NB4 (cell line): ENCODE data around the gene NR3C2.

Experiments used
- DNase-seq: peaks from one replicate; pipeline ENCODE4 v3.0.0; 2010; ENCODE audit warnings: low read depth
- H3K4me3 ChIP-seq: one replicate; pipeline ENCODE4 v1.5.1; 2011; ENCODE audit warnings: mild to moderate bottlenecking, low read depth, low read length, moderate library complexity
- MYC ChIP-seq: IDR thresholded peaks from 2 replicates; pipeline ENCODE4 v1.6.1; 2011; ENCODE audit warnings: low read depth, low read length
- POLR2A ChIP-seq: IDR thresholded peaks from 2 replicates; pipeline ENCODE4 v1.6.1; 2011; ENCODE audit warnings: mild to moderate bottlenecking; ENCODE audit not compliant: insufficient read length; ENCODE audit errors: extremely low read depth
- TF ChIP-seq, protein P1 (sequence below): IDR thresholded peaks from one replicate; pipeline ENCODE4 v1.5.1; 2012; ENCODE audit warnings: low read depth, low read length
- TF ChIP-seq, protein P2 (sequence below): IDR thresholded peaks from 2 replicates; pipeline ENCODE4 v1.6.1; 2011; ENCODE audit warnings: low read depth, low read length

Gene NR3C2

DNA sequence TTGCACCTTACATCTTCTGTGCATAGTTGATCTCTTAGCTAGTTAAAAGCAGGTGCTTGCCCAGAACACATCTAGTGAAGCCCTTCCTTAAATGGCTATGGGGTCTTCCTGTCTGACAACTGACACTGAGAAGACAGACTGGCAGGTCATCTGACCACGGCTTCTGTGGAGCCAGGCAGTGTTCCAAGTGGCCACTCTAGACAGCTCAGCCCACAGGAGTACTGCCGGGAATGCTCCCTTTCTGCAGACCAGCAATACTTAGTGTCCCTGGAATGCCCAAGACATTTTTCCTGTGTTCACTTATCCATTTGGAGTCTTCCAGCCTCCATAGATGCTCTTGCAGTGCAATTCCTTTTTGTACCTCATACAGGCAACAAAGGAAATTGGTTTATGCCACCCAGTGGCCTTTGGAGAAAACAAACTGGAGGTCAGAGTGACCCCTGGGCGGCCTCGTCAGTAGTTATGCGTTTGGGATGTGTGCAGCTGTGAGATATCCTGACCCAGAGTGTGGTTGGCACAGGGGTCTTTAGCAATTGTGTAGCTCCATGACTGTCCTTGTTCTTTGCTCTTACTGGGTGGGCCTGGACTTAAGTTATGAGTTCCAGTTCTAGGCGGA is 374.8 kb downstream of the NR3C2 start:
- no peak overlapping the region for H3K4me3 ChIP-seq
- TF ChIP-seq MYC, result no peak
- DNase-seq, result no peak

DNA sequence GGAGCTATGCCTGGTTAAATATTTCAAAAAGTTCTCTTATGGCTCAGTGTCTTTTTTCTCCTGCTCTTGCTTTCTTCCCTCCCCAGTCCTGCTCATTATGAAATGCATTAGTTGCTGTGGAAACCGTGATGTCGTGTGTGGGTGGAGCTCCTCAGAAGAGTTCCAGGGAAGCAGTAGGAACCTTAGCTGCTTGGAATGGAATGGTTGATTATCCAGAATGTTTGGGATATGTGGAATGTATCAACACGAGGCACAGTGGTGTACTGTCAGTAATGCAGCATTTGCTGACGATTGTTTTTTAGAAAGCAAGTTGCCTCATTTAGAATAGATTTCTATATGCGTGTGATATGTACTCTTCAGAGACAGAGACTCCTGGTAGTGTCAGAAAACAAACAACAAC is 377.1 kb downstream of the NR3C2 start:
- DNase-seq, result no peak

DNA sequence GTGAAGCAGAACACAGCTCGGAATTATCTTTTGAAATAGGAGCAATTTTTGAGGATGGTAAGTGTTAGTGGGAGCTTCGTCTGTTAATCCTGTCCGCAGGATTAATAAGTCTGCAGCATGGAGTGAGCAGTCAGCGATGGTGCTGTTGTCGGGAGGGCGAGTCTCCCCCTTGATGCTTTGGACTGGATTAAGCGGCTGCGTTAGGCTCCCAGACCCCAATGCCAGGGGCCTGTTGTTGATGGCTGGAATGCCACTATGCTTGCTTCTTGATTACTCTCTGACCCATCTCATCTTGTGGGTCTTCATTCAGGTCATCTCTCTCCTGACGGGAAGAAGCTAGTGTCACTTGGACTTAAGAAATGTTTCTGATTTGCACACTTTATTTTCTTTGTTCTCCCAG is 377.8 kb downstream of the NR3C2 start:
- no peak overlapping the region for H3K4me3 ChIP-seq
- no peak for DNase-seq
- TF ChIP-seq MYC (no peak), POLR2A (no peak)
- TF ChIP-seq, protein P1, sequence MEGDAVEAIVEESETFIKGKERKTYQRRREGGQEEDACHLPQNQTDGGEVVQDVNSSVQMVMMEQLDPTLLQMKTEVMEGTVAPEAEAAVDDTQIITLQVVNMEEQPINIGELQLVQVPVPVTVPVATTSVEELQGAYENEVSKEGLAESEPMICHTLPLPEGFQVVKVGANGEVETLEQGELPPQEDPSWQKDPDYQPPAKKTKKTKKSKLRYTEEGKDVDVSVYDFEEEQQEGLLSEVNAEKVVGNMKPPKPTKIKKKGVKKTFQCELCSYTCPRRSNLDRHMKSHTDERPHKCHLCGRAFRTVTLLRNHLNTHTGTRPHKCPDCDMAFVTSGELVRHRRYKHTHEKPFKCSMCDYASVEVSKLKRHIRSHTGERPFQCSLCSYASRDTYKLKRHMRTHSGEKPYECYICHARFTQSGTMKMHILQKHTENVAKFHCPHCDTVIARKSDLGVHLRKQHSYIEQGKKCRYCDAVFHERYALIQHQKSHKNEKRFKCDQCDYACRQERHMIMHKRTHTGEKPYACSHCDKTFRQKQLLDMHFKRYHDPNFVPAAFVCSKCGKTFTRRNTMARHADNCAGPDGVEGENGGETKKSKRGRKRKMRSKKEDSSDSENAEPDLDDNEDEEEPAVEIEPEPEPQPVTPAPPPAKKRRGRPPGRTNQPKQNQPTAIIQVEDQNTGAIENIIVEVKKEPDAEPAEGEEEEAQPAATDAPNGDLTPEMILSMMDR, result no peak
- TF ChIP-seq, protein P2, sequence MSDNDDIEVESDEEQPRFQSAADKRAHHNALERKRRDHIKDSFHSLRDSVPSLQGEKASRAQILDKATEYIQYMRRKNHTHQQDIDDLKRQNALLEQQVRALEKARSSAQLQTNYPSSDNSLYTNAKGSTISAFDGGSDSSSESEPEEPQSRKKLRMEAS, result no peak

More for the DNA sequence above, 377.1 kb downstream of the NR3C2 start:
- H3K4me3 ChIP-seq, result no peak overlapping the region
- TF ChIP-seq MYC (no peak), POLR2A (no peak)
- TF ChIP-seq, protein P1, result no peak
- TF ChIP-seq, protein P2, result no peak

DNA sequence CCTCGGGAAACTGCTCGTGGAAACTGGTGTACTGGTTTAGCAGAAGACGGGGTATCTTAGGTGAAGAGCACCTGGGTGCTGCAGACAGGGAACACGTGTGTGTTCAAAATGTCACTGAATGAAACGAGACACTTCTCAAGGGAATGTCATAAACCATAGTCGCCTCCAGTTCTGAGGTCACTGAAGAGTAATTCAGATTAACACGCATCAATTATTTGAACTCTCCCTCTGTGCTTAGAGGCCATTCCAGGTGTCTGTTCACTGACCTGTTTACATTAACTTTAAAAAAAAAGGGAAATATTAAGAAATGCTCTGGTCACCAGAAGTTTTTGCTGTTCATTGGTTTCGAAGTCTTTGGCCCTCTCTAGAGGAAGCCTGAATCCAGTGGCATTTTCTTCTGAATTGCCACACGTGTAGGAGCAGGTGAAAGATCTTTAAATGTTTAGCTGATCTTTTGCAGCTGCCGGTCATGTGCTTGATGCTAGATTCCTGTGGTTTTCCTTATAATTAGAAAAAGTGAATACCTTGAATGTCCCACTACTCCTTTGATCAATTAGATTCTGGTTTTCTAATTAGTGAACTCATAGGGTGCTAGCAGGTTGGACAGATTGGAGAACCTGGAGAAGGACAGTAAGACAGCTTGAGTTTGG is 379.8 kb downstream of the NR3C2 start:
- TF ChIP-seq POLR2A (no peak), MYC (no peak)
- TF ChIP-seq, protein P2, result no peak
- TF ChIP-seq, protein P1, result no peak
- no peak overlapping the region for H3K4me3 ChIP-seq
- DNase-seq, result no peak

DNA sequence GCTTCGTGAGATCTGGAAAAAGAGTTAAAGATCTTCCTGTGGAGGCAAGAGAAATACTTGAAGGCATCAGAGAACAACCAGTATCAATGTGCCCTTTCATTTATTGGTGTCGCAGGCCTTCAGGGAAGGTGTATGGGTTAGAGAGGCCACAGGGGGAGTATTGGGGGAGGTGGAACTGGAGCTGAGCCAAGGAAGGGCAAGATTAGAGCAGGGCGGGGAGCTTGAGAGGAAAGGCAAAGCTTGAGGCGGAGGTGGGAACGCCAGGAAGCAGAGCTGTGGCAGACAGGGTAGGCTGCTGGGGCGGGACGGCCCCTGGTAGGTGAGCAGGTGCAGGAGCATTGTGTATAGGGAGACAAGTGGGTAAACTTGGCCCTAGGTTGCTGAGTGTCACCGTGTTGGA is 380.4 kb downstream of the NR3C2 start:
- H3K4me3 ChIP-seq, result no peak overlapping the region
- no peak for DNase-seq
- TF ChIP-seq, protein P2, result no peak
- no peak for TF ChIP-seq MYC
- TF ChIP-seq POLR2A, result no peak
- TF ChIP-seq, protein P1, result no peak

DNA sequence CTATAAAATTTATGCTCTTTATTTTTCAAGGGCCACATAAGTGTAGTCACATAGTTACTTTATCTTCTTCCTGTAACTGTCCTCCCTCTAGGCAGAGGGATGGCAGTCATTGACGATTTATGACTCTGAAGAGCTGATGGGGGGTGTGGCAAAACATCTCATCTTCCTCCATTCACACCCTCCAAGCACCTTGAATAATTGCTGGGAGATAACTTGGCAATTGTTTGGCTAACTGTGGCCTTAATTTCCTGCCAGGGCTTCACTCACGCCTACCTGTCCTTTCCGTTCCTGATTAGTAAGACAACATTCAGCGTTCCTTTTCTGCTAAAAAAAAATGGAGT is 381.1 kb downstream of the NR3C2 start:
- TF ChIP-seq, protein P2, result no peak
- TF ChIP-seq, protein P1, result no peak
- no peak for TF ChIP-seq POLR2A
- TF ChIP-seq MYC, result no peak

More for the DNA sequence above, 381.1 kb downstream of the NR3C2 start:
- DNase-seq, result no peak
- H3K4me3 ChIP-seq, result no peak overlapping the region
